ENCODE measurements around the gene CCDC3. TPM values are rescaled to one million over a fixed set of nuclear protein-coding genes. Genes with fewer than 3 reads are reported as not detected.

The CCDC3 gene
- total and polyA plus RNA-seq, 7 donors, result 0.46 to 6.9 (median 3.1) TPM

DNA sequence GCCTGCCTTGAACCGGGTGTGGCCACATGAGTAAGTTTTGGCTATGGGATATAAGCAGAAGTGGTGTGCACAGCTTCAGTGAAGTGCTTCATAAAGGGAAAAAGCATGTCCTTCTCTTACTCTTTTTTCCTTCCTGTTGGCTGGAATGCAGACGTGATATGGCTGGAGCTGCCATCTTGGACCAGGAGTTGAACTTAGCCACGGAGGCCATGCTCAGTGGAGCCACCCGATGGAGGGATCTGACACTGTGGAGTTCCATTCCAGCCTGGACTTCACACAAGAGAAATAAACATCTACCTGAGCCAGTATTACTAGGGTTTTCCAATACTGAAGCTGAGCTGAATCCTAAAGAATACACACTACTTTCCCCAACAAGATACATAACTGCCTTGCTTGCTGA lies 52.3 kb downstream of the CCDC3 start:
- intact Hi-C loops (cut with DNase I), result no loop called here

DNA sequence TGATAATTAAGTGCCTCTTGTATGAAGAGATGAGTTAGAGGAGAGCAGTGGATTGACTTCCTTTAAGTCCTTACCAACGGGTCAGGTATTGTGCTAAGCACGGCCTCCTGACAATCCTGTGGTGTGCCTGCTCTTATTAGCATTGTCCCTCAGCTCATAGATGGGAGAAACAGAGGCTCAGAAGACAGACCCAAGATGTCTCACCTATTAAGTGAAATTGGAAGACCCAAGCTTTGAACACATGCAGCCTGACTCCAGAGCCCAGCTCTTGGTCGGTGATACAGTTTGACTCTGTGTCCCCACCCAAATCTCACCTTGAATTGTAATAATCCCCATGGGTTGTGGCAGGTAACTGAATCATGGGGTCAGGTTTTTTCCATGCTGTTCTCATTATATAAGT lies 53.8 kb downstream of the CCDC3 start:
- intact Hi-C loops (cut with DNase I), result no loop called here
- H3K4me3 ChIP-seq, result no peak overlapping the region
- 94 to 96% methylated on average over 3 of the region's 3 CpGs for WGBS, 2 donors
- TF ChIP-seq POLR2A (IDR thresholded peaks at IDR 0.05) (no peak), POLR2AphosphoS5 (IDR thresholded peaks at IDR 0.05) (no peak), EP300 (IDR thresholded peaks at IDR 0.05) (no peak)
- TF ChIP-seq, protein P1, sequence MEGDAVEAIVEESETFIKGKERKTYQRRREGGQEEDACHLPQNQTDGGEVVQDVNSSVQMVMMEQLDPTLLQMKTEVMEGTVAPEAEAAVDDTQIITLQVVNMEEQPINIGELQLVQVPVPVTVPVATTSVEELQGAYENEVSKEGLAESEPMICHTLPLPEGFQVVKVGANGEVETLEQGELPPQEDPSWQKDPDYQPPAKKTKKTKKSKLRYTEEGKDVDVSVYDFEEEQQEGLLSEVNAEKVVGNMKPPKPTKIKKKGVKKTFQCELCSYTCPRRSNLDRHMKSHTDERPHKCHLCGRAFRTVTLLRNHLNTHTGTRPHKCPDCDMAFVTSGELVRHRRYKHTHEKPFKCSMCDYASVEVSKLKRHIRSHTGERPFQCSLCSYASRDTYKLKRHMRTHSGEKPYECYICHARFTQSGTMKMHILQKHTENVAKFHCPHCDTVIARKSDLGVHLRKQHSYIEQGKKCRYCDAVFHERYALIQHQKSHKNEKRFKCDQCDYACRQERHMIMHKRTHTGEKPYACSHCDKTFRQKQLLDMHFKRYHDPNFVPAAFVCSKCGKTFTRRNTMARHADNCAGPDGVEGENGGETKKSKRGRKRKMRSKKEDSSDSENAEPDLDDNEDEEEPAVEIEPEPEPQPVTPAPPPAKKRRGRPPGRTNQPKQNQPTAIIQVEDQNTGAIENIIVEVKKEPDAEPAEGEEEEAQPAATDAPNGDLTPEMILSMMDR (IDR thresholded peaks at IDR 0.05), result no peak
- H3K27ac ChIP-seq, result no peak overlapping the region
- no peaks in the 10 kb centered on the region for H3K27me3 ChIP-seq
- H3K36me3 ChIP-seq, result no peaks in the 10 kb centered on the region
- H3K4me1 ChIP-seq, result no peaks in the 10 kb centered on the region
- no peak for DNase-seq
- peaks cover 0 to 3% (median 0%) of the 10 kb centered on the region in 4 donors for H3K9me3 ChIP-seq

More for the DNA sequence above, 52.3 kb downstream of the CCDC3 start:
- WGBS, 2 donors, result 84 to 86% methylated on average over 4 of the region's 4 CpGs
- H3K27ac ChIP-seq, result no peak overlapping the region
- H3K27me3 ChIP-seq, result no peaks in the 10 kb centered on the region
- H3K4me3 ChIP-seq, result no peak overlapping the region
- no peak for TF ChIP-seq POLR2A (IDR thresholded peaks at IDR 0.05)
- H3K4me1 ChIP-seq, result no peaks in the 10 kb centered on the region
- no peak for DNase-seq
- no peaks in the 10 kb centered on the region for H3K36me3 ChIP-seq
- peaks cover 0 to 3% (median 0%) of the 10 kb centered on the region in 4 donors for H3K9me3 ChIP-seq

DNA sequence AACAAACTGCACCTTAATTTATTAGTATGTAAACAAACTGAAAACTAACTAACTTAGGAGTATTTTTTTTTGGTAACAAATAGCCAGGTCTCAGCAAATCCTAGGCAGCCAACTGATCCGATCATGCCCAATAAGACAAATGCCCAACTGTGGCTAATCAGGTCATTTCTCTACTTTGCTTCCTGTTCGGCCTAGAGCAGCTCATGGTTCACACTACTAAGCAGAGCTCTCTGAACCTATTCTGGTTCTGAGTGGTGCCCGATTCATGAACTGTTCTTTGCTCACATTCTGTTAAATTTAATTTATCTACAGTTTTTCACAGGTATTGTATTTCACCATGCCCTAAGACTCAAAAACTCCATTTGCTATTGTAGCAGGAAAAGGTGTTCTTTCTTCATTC lies 55.1 kb downstream of the CCDC3 start:
- H3K36me3 ChIP-seq, result no peaks in the 10 kb centered on the region
- H3K9me3 ChIP-seq, result no peaks in the 10 kb centered on the region
- no peak overlapping the region for H3K4me3 ChIP-seq
- no peak for DNase-seq
- H3K27me3 ChIP-seq, result no peaks in the 10 kb centered on the region
- 87 to 92% methylated on average over 3 of the region's 3 CpGs for WGBS, 2 donors
- TF ChIP-seq EP300 (IDR thresholded peaks at IDR 0.05) (no peak), POLR2A (IDR thresholded peaks at IDR 0.05) (no peak), POLR2AphosphoS5 (IDR thresholded peaks at IDR 0.05) (no peak)
- TF ChIP-seq, protein P1 (IDR thresholded peaks at IDR 0.05), result no peak
- no peak overlapping the region for H3K27ac ChIP-seq
- intact Hi-C loops (cut with DNase I), result no loop called here
- no peaks in the 10 kb centered on the region for H3K4me1 ChIP-seq

DNA sequence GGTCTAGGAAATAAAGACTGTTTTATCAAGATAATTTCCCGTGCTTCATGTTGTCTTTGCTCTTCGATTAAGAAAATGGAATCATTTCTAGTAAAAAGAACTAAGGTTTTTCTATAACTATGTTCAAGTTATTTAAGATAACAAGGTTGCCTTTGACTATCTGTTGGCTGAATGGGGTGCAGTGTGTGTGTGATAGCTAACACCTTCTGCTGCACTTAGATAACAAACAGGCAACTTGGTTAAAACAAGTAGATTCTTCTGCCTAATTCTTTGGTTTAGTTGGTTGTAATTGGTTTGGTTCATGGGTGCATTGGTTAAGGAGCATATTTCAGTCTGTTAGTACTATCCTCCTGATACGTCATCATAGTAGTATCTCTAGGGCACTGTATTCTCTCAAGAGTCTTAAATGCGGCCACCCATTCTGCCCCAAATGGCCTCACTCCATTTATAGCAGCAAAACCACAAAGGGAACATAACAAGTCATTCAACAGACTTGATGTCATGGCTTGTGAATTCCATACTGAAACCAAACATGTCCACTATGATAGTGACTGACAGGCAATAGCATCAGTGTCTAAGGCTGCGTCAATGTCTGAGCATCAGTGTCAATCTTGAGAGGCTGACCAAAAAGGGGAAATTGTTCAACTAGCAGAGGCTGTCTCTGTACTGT lies 55.7 kb downstream of the CCDC3 start:
- intact Hi-C loops (cut with DNase I), result no loop called here
- H3K4me3 ChIP-seq, result no peak overlapping the region
- WGBS, 2 donors, result 78 to 93% methylated on average over 5 of the region's 5 CpGs
- TF ChIP-seq EP300 (IDR thresholded peaks at IDR 0.05) (no peak), POLR2A (IDR thresholded peaks at IDR 0.05) (no peak), POLR2AphosphoS5 (IDR thresholded peaks at IDR 0.05) (no peak)
- TF ChIP-seq, protein P1 (IDR thresholded peaks at IDR 0.05), result no peak
- H3K4me1 ChIP-seq, result no peaks in the 10 kb centered on the region
- no peaks in the 10 kb centered on the region for H3K27me3 ChIP-seq
- DNase-seq, result no peak
- no peaks in the 10 kb centered on the region for H3K36me3 ChIP-seq
- no peak overlapping the region for H3K27ac ChIP-seq
- H3K9me3 ChIP-seq, result no peaks in the 10 kb centered on the region

DNA sequence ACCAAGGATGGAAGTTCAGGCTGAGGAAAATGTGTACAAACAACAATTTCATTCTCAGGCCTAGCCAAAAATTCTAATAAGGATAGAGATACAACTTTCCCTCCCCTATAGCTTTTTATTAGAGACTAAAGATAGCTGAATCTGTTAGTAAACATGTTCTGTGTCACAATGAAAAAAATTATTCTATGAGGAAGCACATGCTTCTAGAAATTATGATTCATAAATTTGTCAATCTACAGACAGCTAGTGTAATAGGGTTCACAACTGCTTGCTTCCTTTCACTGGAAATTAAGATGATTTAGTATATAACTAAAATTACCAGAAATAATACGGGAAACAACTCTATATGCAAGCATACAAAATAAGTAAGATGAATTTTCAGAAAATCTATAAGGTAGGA lies 56.6 kb downstream of the CCDC3 start:
- H3K36me3 ChIP-seq, result no peaks in the 10 kb centered on the region
- no peaks in the 10 kb centered on the region for H3K9me3 ChIP-seq
- 86 to 96% methylated on average over 1 of the region's 1 CpG for WGBS, 2 donors
- no peaks in the 10 kb centered on the region for H3K27me3 ChIP-seq
- intact Hi-C loops (cut with DNase I), result no loop called here
- H3K27ac ChIP-seq, result no peak overlapping the region
- TF ChIP-seq, protein P1 (IDR thresholded peaks at IDR 0.05), result no peak
- no peak for TF ChIP-seq POLR2AphosphoS5 (IDR thresholded peaks at IDR 0.05)
- TF ChIP-seq POLR2A (IDR thresholded peaks at IDR 0.05), result no peak
- TF ChIP-seq EP300 (IDR thresholded peaks at IDR 0.05), result no peak
- no peak overlapping the region for H3K4me3 ChIP-seq
- no peaks in the 10 kb centered on the region for H3K4me1 ChIP-seq
- no peak for DNase-seq

All from sigmoid colon (tissue), 7 donors.